Naive thymus-derived CD4-positive, alpha-beta T cell (primary cell): ENCODE results near the gene CRACR2B. TPM values are rescaled to one million over a fixed set of nuclear protein-coding genes. Genes with fewer than 3 reads are reported as not detected.

Experiments used
- ATAC-seq: fragments of 150-1000 bp; cut with Tn5 transposase; 2 replicates; pipeline ENCODE4 v1.10.0; 2021; ENCODE audit warnings: mild to moderate bottlenecking, moderate library complexity
- CTCF ChIA-PET: fragments of 350-600 bp; sonication (Branson Sonifier 250); formaldehyde crosslinking; loops from one replicate; lab custom pipeline; 2021; ENCODE audit warnings: antibody characterized with exemption; lab: Charles Lee
- POLR2A ChIA-PET: fragments of 350-600 bp; sonication (Branson Sonifier 250); formaldehyde crosslinking; loops from one replicate; lab custom pipeline; 2021; ENCODE audit warnings: antibody characterized with exemption, inconsistent platforms; lab: Charles Lee
- DNase-seq, 9 donors: peaks; one replicate each; pipeline versions ENCODE4 v3.0.0 to v3.0.0-alpha.2; 2020 to 2022; ENCODE audit warnings: mixed read lengths in 1 of 9
- H3K27ac ChIP-seq: one replicate; pipeline ENCODE4 v1.7.0; 2013; ENCODE audit warnings: mild to moderate bottlenecking, low read depth, low read length, moderate library complexity
- H3K27me3 ChIP-seq, 2 donors: one replicate each; pipeline ENCODE4 v1.7.0; 2013; ENCODE audit warnings: low read length in 2 of 2, mild to moderate bottlenecking in 2 of 2, moderate library complexity in 2 of 2; ENCODE audit not compliant: control insufficient read depth in 2 of 2, insufficient read depth in 2 of 2
- H3K36me3 ChIP-seq, 3 experiments: 1 replicate in 2 of 3; 2 replicates in 1 of 3; pipeline ENCODE4 v1.7.0; 2013; ENCODE audit warnings: low read length in 3 of 3, mild to moderate bottlenecking in 3 of 3, moderate library complexity in 1 of 3; ENCODE audit not compliant: insufficient read depth in 3 of 3, control insufficient read depth in 2 of 3
- H3K4me1 ChIP-seq, 2 donors: one replicate each; pipeline ENCODE4 v1.7.0; 2013; ENCODE audit warnings: low read length in 2 of 2, mild to moderate bottlenecking in 2 of 2, moderate library complexity in 1 of 2; ENCODE audit not compliant: control insufficient read depth in 2 of 2, insufficient read depth in 2 of 2
- H3K4me3 ChIP-seq: 2 replicates; pipeline ENCODE4 v1.7.0; 2013; ENCODE audit warnings: mild to moderate bottlenecking, low read length
- H3K9me3 ChIP-seq, 3 experiments: 1 replicate in 2 of 3; 2 replicates in 1 of 3; pipeline ENCODE4 v1.7.0; 2013; ENCODE audit warnings: low read length in 3 of 3; ENCODE audit not compliant: control insufficient read depth in 2 of 3
- H3K27ac Mint-ChIP-seq, 9 donors: one replicate each; pipeline ENCODE4 v1.8.0; 2020 to 2022; ENCODE audit warnings: mixed read lengths in 9 of 9, mild to moderate bottlenecking in 8 of 9, moderate library complexity in 5 of 9, inconsistent platforms in 2 of 9
- H3K27me3 Mint-ChIP-seq, 5 donors: one replicate each; pipeline ENCODE4 v1.8.0; 2021 to 2022; ENCODE audit warnings: mixed read lengths in 5 of 5, mild to moderate bottlenecking in 1 of 5
- H3K36me3 Mint-ChIP-seq, 5 donors: one replicate each; pipeline ENCODE4 v1.8.0; 2020 to 2022; ENCODE audit warnings: mixed read lengths in 5 of 5, mild to moderate bottlenecking in 3 of 5, inconsistent platforms in 1 of 5
- H3K4me1 Mint-ChIP-seq, 7 donors: one replicate each; pipeline ENCODE4 v1.8.0; 2020 to 2022; ENCODE audit warnings: mixed read lengths in 7 of 7, mild to moderate bottlenecking in 3 of 7, inconsistent platforms in 1 of 7
- H3K4me3 Mint-ChIP-seq, 10 donors: one replicate each; pipeline ENCODE4 v1.8.0; 2020 to 2022; ENCODE audit warnings: mild to moderate bottlenecking in 10 of 10, mixed read lengths in 10 of 10, moderate library complexity in 6 of 10, inconsistent platforms in 2 of 10
- H3K9me3 Mint-ChIP-seq, 11 donors: one replicate each; pipeline ENCODE4 v1.8.0; 2020 to 2022; ENCODE audit warnings: mixed read lengths in 11 of 11, mild to moderate bottlenecking in 4 of 11, inconsistent platforms in 1 of 11, moderate library complexity in 1 of 11
- intact Hi-C, 2 donors: fragments of 100-400 bp; cut with micrococcal nuclease; formaldehyde crosslinking; loops; one replicate each; pipeline ENCODE4 v1.15.1; 2023
- polyA plus RNA-seq, 2 donors: library from polyadenylated mRNA; unstranded; fragments of 300-500 nt; fragmentation: Illumina TruSeq; gene quantifications; one replicate each; pipeline ENCODE4 v1.2.3, GENCODE V29; 2021
- total RNA-seq, 6 experiments: library from RNA in 5 of 6; stranded (reverse) in 5 of 6; gene quantifications; 1 replicate in 5 of 6; 2 replicates in 1 of 6; pipeline ENCODE4 v1.2.3 and lab custom pipeline; 2021 to 2026

CRACR2B gene
- total and polyA plus RNA-seq, 7 experiments from 2014 or later: 0.62 to 3.9 (median 2.0) TPM; not detected in 3

GRCh38 chr11:797296-798092, 30.2 kb upstream of the CRACR2B start:
- Histone ChIP-seq H3K9me3 (no peaks in the 10 kb centered on the region), H3K36me3 (peaks cover 0 to 52% (median 5%) of the 10 kb centered on the region in 3 experiments), H3K4me3 (peak overlapping the region; percentile 87), H3K4me1 (peaks cover 14 to 16% of the 10 kb centered on the region in 2 donors), H3K27me3 (no peaks in the 10 kb centered on the region), H3K27ac (peak overlapping the region; percentile 93)
- peak; percentile 54 to 88 (median 63) for DNase-seq
- ChIA-PET CTCF (interaction anchor here (1.0 kb wide), 1 partner anchor 22 kb away, joined by 3 read pairs; no protein-coding TSS in a partner anchor), POLR2A (interaction anchor here (0.7 to 3.0 kb wide), 11 partner anchors 9 to 590 kb away, joined by 3 to 23 read pairs (median 4); partner anchors contain the start of genes BET1L, GATD1, PHRF1 and PNPLA2)
- Mint-ChIP-seq H3K9me3 (no peaks in the 10 kb centered on the region), H3K27ac (peak overlapping the region; percentile 61 to 94 (median 92)), H3K4me1 (peaks cover 0 to 15% (median 12%) of the 10 kb centered on the region in 7 donors), H3K36me3 (peaks cover 0 to 6% (median 0%) of the 10 kb centered on the region in 5 donors), H3K4me3 (peak overlapping the region; percentile 84 to 99 (median 90)), H3K27me3 (no peaks in the 10 kb centered on the region)
- intact Hi-C loops: loop anchor here (1.0 to 10.0 kb wide), 13 partner anchors 8 to 590 kb away; partner anchors contain the start of genes LMNTD2 (in 2 of the 2), RASSF7 (in 2 of the 2), RPLP2 (in 2 of the 2) and TALDO1 (in 2 of the 2)
- peak; percentile 64 for ATAC-seq

DNA sequence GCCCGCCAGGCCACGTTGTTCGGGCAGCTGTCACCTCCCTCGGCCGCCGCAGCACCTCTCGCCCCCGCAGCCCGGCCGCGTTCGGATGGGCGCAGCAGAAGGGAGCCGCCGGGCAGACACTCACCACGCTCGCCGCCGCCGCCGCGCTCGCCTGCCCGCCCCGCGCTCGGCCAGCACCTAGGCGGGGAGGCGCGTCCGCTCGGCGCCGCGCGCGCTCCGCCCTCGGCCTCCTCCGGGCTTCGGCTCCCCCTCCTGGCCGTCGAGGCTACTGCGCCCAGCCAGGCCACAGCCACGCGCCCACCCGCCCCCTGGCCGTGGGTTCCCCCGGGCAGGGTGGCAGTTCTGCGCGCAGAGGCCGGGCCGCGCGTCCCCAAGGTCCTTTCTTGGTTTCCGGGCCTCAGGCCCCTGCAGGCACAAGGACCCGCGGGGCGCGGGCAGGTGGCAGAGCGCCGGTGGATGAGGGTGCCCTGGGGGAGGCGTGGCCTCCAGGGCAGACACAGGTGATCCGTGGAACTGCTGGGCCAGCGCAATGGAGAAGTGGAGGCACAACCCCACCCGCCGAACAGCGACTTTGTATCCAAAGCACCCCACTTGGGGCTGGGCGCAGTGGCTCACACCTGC, 29.5 kb upstream of the CRACR2B start, which contains the start of gene SLC25A22:
Gene SLC25A22, minus strand, starts transcription at position 189 of the 621 bp plus-strand sequence. CDS start 3,275 bp downstream, outside the sequence.
- POLR2A ChIA-PET: interaction anchor here (0.9 to 8.5 kb wide), 7 partner anchors 8 to 222 kb away, joined by 3 to 66 read pairs (median 5); partner anchors contain the start of genes GATD1, PHRF1, PNPLA2 and RPLP2
- DNase-seq: peak; percentile 66 to 93 (median 83)
- no peaks in the 10 kb centered on the region for H3K27me3 ChIP-seq
- peak within 1 kb of the TSS; percentile 93 for H3K27ac ChIP-seq
- H3K9me3 ChIP-seq: no peaks in the 10 kb centered on the region
- H3K4me1 ChIP-seq: peaks cover 14 to 16% of the 10 kb centered on the region in 2 donors
- no peaks in the 10 kb centered on the region for H3K27me3 Mint-ChIP-seq
- H3K4me3 Mint-ChIP-seq: peak within 1 kb of the TSS; percentile 84 to 99 (median 90)
- intact Hi-C loops: loop anchor here (1.0 to 10.0 kb wide), 8 partner anchors 21 to 591 kb away; partner anchors contain the start of genes AP2A2 (in 1 of the 2), BET1L (in 1 of the 2), LMNTD2 (in 1 of the 2) and PSMD13 (in 1 of the 2)
- peak within 1 kb of the TSS; percentile 61 to 94 (median 92) for H3K27ac Mint-ChIP-seq
- no peaks in the 10 kb centered on the region for H3K9me3 Mint-ChIP-seq
- peaks cover 0 to 15% (median 12%) of the 10 kb centered on the region in 7 donors for H3K4me1 Mint-ChIP-seq
- H3K4me3 ChIP-seq: peak within 1 kb of the TSS; percentile 87
- peak; percentile 82 for ATAC-seq
- peaks cover 0 to 6% (median 0%) of the 10 kb centered on the region in 5 donors for H3K36me3 Mint-ChIP-seq
- peaks cover 0 to 51% (median 5%) of the 10 kb centered on the region in 3 experiments for H3K36me3 ChIP-seq
- CTCF ChIA-PET: interaction anchor here (0.7 kb wide), 1 partner anchor 109 kb away, joined by 5 read pairs; no protein-coding TSS in a partner anchor

- no peaks in the 10 kb centered on the region for H3K27me3 ChIP-seq
- H3K27me3 Mint-ChIP-seq: no peaks in the 10 kb centered on the region
- H3K4me1 Mint-ChIP-seq: peaks cover 0 to 21% (median 16%) of the 10 kb centered on the region in 7 donors
- DNase-seq (no peak), ATAC-seq (no peak)
- H3K36me3 Mint-ChIP-seq: peaks cover 0 to 4% (median 0%) of the 10 kb centered on the region in 5 donors
- H3K27ac ChIP-seq: no peak overlapping the region
- ChIA-PET POLR2A (interaction anchor here (1.2 to 8.5 kb wide), 3 partner anchors 9 to 20 kb away, joined by 3 to 66 read pairs (median 5); partner anchors contain the start of genes PNPLA2 and RPLP2), CTCF (interaction anchor here (0.8 kb wide), 1 partner anchor 49 kb away, joined by 3 read pairs; no protein-coding TSS in a partner anchor)
- peak overlapping the region in 2 of 10 donors; percentile 25 to 61 for H3K4me3 Mint-ChIP-seq
- no peak overlapping the region for H3K4me3 ChIP-seq
- H3K4me1 ChIP-seq: peaks cover 21 to 29% of the 10 kb centered on the region in 2 donors
- intact Hi-C loops: loop anchor here (5.0 to 10.0 kb wide), 5 partner anchors 72 to 562 kb away; partner anchors contain the start of genes AP2A2 (in 1 of the 2), LMNTD2 (in 1 of the 2), PSMD13 (in 1 of the 2) and RASSF7 (in 1 of the 2)
- peak overlapping the region in 1 of 9 donors; percentile 4 for H3K27ac Mint-ChIP-seq
- no peaks in the 10 kb centered on the region for H3K9me3 ChIP-seq
- H3K36me3 ChIP-seq: peaks cover 0 to 38% (median 5%) of the 10 kb centered on the region in 3 experiments
- no peaks in the 10 kb centered on the region for H3K9me3 Mint-ChIP-seq
Measured at GRCh38 chr11:799641-800316, 27.9 kb upstream of the CRACR2B start.

DNA sequence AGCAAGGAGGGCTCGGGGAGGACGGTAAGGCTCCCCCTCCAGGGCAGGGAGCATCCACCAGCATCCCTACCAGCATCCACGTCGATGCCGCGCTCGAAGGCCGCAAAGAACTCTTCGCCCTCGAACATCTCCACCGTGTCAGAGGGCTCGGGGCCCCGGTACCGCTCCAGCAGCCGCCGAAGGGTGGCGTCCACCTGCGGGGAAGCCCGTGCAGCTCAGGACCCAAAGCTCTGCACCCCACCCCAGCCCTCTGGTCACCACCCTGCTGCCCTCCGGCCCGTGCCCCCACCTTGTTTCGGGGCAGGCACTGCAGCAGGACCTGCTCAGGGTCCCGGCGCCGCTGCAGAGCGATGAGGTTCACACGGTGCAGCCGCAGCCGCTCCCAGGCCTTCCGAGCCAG, 27.2 kb upstream of the CRACR2B start:
- no peak for ATAC-seq
- H3K4me3 ChIP-seq: no peak overlapping the region
- H3K4me3 Mint-ChIP-seq: peak overlapping the region in 2 of 10 donors; percentile 18 to 25
- POLR2A ChIA-PET: interaction anchor here (1.7 to 8.5 kb wide), 2 partner anchors 9 to 19 kb away, joined by 4 to 66 read pairs; partner anchors contain the start of gene PNPLA2
- H3K27ac Mint-ChIP-seq: no peak overlapping the region
- intact Hi-C loops: no loop called here
- no peak overlapping the region for H3K27ac ChIP-seq
- no peaks in the 10 kb centered on the region for H3K27me3 ChIP-seq
- peaks cover 0 to 38% (median 5%) of the 10 kb centered on the region in 3 experiments for H3K36me3 ChIP-seq
- no peaks in the 10 kb centered on the region for H3K27me3 Mint-ChIP-seq
- no peaks in the 10 kb centered on the region for H3K9me3 Mint-ChIP-seq
- CTCF ChIA-PET: no interaction called here
- H3K36me3 Mint-ChIP-seq: peaks cover 0 to 4% (median 0%) of the 10 kb centered on the region in 5 donors
- peaks cover 17 to 29% of the 10 kb centered on the region in 2 donors for H3K4me1 ChIP-seq
- H3K9me3 ChIP-seq: no peaks in the 10 kb centered on the region
- no peak for DNase-seq
- peaks cover 0 to 21% (median 16%) of the 10 kb centered on the region in 7 donors for H3K4me1 Mint-ChIP-seq

DNA sequence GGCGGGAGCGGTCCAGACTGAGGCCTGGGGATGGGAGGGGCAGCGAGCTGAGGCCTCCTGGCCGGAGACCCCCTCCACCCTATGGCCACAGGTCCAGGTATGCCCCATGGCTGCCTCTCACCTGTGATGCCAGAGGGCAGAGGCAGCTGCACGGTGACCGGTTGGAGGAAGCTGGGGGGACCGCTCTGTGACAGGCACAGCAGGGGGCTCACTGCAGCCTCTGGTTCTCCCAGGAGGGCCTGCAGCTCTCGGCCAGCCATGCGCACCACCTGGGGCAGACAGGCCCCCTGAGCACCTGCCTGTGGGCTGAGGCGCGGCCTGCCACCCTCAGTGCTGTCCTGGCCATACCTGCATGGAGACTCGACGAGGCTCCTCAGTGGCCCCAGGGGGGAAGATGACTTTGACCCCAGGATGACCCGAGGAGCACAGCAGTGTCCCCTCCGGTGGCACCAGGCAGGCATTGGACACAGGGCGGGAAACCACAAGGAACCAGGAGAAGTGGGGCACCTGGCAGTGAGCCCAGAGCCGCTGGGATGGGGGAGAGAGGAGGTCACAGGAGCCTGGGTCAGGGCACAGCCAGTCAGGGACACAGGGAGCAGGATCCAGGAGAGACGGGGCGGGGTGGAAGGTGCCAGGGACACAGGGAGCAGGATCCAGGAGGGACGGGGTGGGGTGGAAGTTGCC, 26.5 kb upstream of the CRACR2B start:
- no peak overlapping the region for H3K27ac ChIP-seq
- ATAC-seq (no peak), DNase-seq (no peak)
- Mint-ChIP-seq H3K9me3 (no peaks in the 10 kb centered on the region), H3K36me3 (peaks cover 0 to 2% (median 0%) of the 10 kb centered on the region in 5 donors), H3K27ac (peak overlapping the region in 1 of 9 donors; percentile 18), H3K4me1 (peaks cover 0 to 17% (median 13%) of the 10 kb centered on the region in 7 donors), H3K4me3 (peak overlapping the region in 3 of 10 donors; percentile 21 to 58 (median 25)), H3K27me3 (no peaks in the 10 kb centered on the region)
- intact Hi-C loops: no loop called here
- H3K36me3 ChIP-seq: peaks cover 0 to 35% (median 5%) of the 10 kb centered on the region in 3 experiments
- peaks cover 15 to 28% of the 10 kb centered on the region in 2 donors for H3K4me1 ChIP-seq
- ChIA-PET CTCF (no interaction called here), POLR2A (interaction anchor here (1.7 to 8.5 kb wide), 2 partner anchors 10 to 18 kb away, joined by 4 to 66 read pairs; partner anchors contain the start of gene PNPLA2)
- no peaks in the 10 kb centered on the region for H3K27me3 ChIP-seq
- no peaks in the 10 kb centered on the region for H3K9me3 ChIP-seq
- no peak overlapping the region for H3K4me3 ChIP-seq
